SU-DHL-6 (cell line): ENCODE results near the gene INPP4A.

Experiments
- H2AFZ ChIP-seq: fragments of 200-600 bp; sonication (generic); 2 replicates; pipeline ENCODE4 v1.6.1; 2014; ENCODE audit warnings: low read depth, mild to moderate bottlenecking, moderate library complexity, mixed read lengths, antibody characterized with exemption, low read length; ENCODE audit not compliant: severe bottlenecking
- H3F3A ChIP-seq: fragments of 200-600 bp; shearing (Covaris generic); 2 replicates; pipeline ENCODE4 v1.6.0; 2016; ENCODE audit warnings: antibody characterized with exemption, mild to moderate bottlenecking; ENCODE audit not compliant: insufficient read depth
- H3K27ac ChIP-seq: fragments of 200-600 bp; sonication (generic); 2 replicates; pipeline ENCODE4 v1.5.1; 2016; ENCODE audit warnings: low read depth, mild to moderate bottlenecking, low read length, moderate library complexity, mixed read lengths
- H3K27me3 ChIP-seq: fragments of 200-600 bp; sonication (generic), shearing (Covaris generic); 2 replicates; pipeline ENCODE4 v1.6.0; 2014; ENCODE audit warnings: mild to moderate bottlenecking, low read length
- H3K36me3 ChIP-seq: fragments of 200-600 bp; sonication (generic); 2 replicates; pipeline ENCODE4 v1.6.1; 2014; ENCODE audit warnings: mild to moderate bottlenecking, low read length, mixed read lengths
- H3K4me2 ChIP-seq: fragments of 300-600, 200-600 bp; shearing (Covaris generic), sonication (generic); 2 replicates; pipeline ENCODE4 v1.6.0; 2014; ENCODE audit warnings: low read length, low read depth, mild to moderate bottlenecking; ENCODE audit not compliant: poor library complexity, severe bottlenecking
- H3K4me3 ChIP-seq: fragments of 200-600 bp; sonication (generic); 2 replicates; pipeline ENCODE4 v1.5.1; 2014; ENCODE audit warnings: antibody characterized with exemption, low read length, mild to moderate bottlenecking, mixed read lengths; ENCODE audit not compliant: insufficient read depth, poor library complexity, severe bottlenecking
- H3K79me2 ChIP-seq: fragments of 200-600 bp; sonication (generic); 2 replicates; pipeline ENCODE4 v1.6.1; 2014; ENCODE audit warnings: mild to moderate bottlenecking, low read length, moderate library complexity; ENCODE audit not compliant: insufficient read depth
- H3K9ac ChIP-seq: fragments of 200-600 bp; sonication (generic); 2 replicates; pipeline ENCODE4 v1.7.0; 2014; ENCODE audit warnings: mild to moderate bottlenecking, low read length
- H3K9me2 ChIP-seq: fragments of 200-600 bp; sonication (generic); replicated peaks from 2 replicates; pipeline ENCODE4 v1.6.1; 2014; ENCODE audit warnings: low read length; ENCODE audit not compliant: insufficient read depth
- H3K9me3 ChIP-seq: fragments of 200-600 bp; sonication (generic); 2 replicates; pipeline ENCODE4 v1.6.1; 2014; ENCODE audit warnings: low read length, mixed read lengths; ENCODE audit not compliant: insufficient read depth
- H4K20me1 ChIP-seq: fragments of 200-600 bp; sonication (generic); 2 replicates; pipeline ENCODE4 v1.6.1; 2014; ENCODE audit warnings: low read depth, mild to moderate bottlenecking, antibody characterized with exemption, low read length, moderate library complexity, mixed read lengths
- EZH2phosphoT487 ChIP-seq: fragments of 200-600 bp; sonication (generic), shearing (Covaris generic); conservative IDR thresholded peaks from 2 replicates; pipeline ENCODE4 v1.6.1; 2018; ENCODE audit warnings: mild to moderate bottlenecking, antibody characterized with exemption, low read length, moderate library complexity, mixed read lengths
- TF ChIP-seq, protein P1 (sequence below): fragments of 200-600 bp; sonication (generic); IDR thresholded peaks from one replicate; pipeline ENCODE4 v1.5.1; 2017; ENCODE audit warnings: antibody characterized with exemption, mild to moderate bottlenecking, low read length, moderate library complexity; ENCODE audit not compliant: insufficient read depth, poor library complexity, severe bottlenecking

The INPP4A gene

DNA sequence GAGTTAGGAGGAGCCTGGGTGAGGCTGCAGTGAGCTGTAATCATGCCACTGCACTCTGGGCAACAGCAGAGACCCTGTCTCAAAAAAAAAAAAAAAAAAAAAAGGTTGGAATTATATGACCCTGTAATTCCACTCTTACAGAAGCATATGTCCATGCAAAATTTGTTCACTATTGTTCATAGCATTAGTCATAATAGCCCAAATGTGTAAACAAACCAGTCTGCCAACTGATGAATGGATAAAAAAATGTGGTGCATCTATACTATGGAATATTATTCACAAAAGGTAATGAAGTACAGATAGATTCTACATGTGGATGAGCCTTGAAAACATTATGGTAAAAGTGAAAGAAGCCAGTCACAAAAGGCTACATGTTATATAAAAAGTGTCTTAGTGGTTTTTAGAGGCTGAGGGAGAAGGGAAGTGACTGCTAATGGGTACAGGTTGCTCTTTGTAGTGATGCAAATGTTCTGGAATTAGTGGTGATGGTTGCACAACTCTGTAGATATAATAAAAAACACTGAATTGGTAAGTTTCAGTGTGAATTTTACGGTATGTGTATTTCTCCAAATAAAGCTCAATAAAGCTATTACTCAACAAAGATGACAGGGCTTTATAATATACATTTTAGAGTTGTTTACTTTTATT is 154.2 kb downstream of the INPP4A start:
- Histone ChIP-seq H3K27ac (no peak overlapping the region), H3K9ac (no peak overlapping the region), H3K9me2 (no peaks in the 10 kb centered on the region), H3K27me3 (no peaks in the 10 kb centered on the region), H4K20me1 (no peaks in the 10 kb centered on the region), H3K4me2 (no peak overlapping the region), H3F3A (no peaks in the 10 kb centered on the region), H3K36me3 (peaks cover 16% of the 10 kb centered on the region; the same call in 1 of the 2 replicates), H2AFZ (no peak overlapping the region), H3K9me3 (no peaks in the 10 kb centered on the region), H3K4me3 (no peak overlapping the region), H3K79me2 (no peaks in the 10 kb centered on the region)
- no peak for TF ChIP-seq EZH2phosphoT487
- TF ChIP-seq, protein P1, sequence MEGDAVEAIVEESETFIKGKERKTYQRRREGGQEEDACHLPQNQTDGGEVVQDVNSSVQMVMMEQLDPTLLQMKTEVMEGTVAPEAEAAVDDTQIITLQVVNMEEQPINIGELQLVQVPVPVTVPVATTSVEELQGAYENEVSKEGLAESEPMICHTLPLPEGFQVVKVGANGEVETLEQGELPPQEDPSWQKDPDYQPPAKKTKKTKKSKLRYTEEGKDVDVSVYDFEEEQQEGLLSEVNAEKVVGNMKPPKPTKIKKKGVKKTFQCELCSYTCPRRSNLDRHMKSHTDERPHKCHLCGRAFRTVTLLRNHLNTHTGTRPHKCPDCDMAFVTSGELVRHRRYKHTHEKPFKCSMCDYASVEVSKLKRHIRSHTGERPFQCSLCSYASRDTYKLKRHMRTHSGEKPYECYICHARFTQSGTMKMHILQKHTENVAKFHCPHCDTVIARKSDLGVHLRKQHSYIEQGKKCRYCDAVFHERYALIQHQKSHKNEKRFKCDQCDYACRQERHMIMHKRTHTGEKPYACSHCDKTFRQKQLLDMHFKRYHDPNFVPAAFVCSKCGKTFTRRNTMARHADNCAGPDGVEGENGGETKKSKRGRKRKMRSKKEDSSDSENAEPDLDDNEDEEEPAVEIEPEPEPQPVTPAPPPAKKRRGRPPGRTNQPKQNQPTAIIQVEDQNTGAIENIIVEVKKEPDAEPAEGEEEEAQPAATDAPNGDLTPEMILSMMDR = no peak

DNA sequence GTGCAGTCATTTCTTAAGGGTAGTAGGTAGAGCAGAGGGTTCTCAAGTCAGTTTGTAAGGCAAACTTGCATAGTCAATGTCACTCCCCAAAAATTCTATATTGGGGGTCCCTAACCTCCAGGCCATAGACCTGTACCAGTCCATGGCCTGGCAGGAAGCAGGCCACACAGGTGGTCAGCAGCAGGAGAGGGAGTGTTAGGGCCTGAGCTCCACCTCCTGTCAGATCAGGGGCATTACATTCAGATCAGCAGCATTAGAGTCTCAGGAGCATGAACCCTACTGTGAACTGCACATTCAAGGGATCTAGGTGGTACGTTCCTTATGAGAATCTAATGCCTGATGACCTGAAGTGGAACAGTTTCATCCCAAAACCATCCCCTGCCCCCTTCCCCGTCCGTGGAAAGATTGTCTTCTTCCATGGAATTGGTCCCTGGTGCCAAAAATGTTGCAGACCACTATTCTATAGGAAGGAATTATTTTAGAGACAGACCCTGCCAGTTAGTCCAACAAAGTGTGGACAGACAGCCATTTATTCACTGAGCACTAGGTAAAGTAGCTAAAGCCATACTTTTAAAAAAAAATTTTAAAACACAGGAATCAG is 157.0 kb downstream of the INPP4A start:
- Histone ChIP-seq H3K27me3 (no peaks in the 10 kb centered on the region), H3K9me2 (no peaks in the 10 kb centered on the region), H3K36me3 (peaks cover 11% of the 10 kb centered on the region; the same call in 1 of the 2 replicates), H3K27ac (no peak overlapping the region), H3K4me2 (no peak overlapping the region), H3K9ac (no peak overlapping the region), H3K9me3 (no peaks in the 10 kb centered on the region), H4K20me1 (no peaks in the 10 kb centered on the region), H2AFZ (no peak overlapping the region), H3K79me2 (peaks cover 12% of the 10 kb centered on the region), H3F3A (no peaks in the 10 kb centered on the region), H3K4me3 (no peak overlapping the region)
- TF ChIP-seq, protein P1 = peak; percentile 50
- no peak for TF ChIP-seq EZH2phosphoT487

DNA sequence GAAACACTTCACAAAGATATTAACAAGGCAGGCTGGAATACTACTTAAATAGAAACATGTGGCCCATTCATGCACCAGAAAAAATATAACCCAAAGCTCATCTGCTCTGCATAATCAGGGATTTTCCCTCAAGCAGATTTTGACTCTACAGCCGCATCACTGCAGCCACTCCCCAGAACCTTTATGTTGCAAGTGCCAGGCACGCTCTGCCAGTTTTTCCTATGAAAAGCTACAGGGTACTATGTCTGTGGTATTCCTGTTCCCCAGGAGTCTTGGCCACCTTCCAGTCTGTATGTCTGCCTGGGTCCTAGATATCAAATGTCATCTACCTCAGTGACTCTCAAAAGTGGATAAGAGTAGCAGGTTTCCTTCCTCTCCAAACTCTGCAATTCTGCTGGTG is 159.9 kb downstream of the INPP4A start:
- Histone ChIP-seq H3K9me3 (no peaks in the 10 kb centered on the region), H3K4me2 (no peak overlapping the region), H3F3A (no peaks in the 10 kb centered on the region), H3K9ac (no peak overlapping the region), H3K9me2 (no peaks in the 10 kb centered on the region), H3K27me3 (no peaks in the 10 kb centered on the region), H3K79me2 (peaks cover 28% of the 10 kb centered on the region), H3K36me3 (peaks cover 8% of the 10 kb centered on the region; the same call in 1 of the 2 replicates), H3K4me3 (no peak overlapping the region), H2AFZ (no peak overlapping the region), H3K27ac (no peak overlapping the region), H4K20me1 (no peaks in the 10 kb centered on the region)
- TF ChIP-seq EZH2phosphoT487 = no peak
- TF ChIP-seq, protein P1 = no peak
